Transverse colon (tissue), 4 donors: ENCODE data around the gene GPR55. TPM values are rescaled to one million over a fixed set of nuclear protein-coding genes. Genes with fewer than 3 reads are reported as not detected.

Experiments used
- DNase-seq: peaks from one replicate; pipeline ENCODE4 v3.0.0-alpha.2; 2019
- H3K27ac ChIP-seq, 4 donors: fragments of 200-600 bp; sonication (generic); 2 replicates each; pipeline ENCODE4 v1.5.1; 2016 to 2018; ENCODE audit warnings: inconsistent platforms in 4 of 4
- H3K27me3 ChIP-seq: fragments of 200-600 bp; sonication (generic); 2 replicates; pipeline ENCODE4 v1.5.1; 2017; ENCODE audit warnings: inconsistent platforms
- H3K36me3 ChIP-seq, 4 donors: fragments of 200-600 bp; sonication (generic); 2 replicates each; pipeline ENCODE4 v1.5.1; 2017 to 2019; ENCODE audit warnings: inconsistent platforms in 4 of 4
- H3K4me1 ChIP-seq, 4 donors: fragments of 200-600 bp; sonication (generic); 2 replicates each; pipeline ENCODE4 v1.5.1; 2017 to 2020; ENCODE audit warnings: inconsistent platforms in 4 of 4
- H3K4me3 ChIP-seq, 4 donors: fragments of 200-600 bp; sonication (generic); 1 replicate in 1 of 4; 2 replicates in 3 of 4; pipeline versions ENCODE4 v1.5.1 to v1.6.1; 2017 to 2019; ENCODE audit warnings: inconsistent platforms in 4 of 4
- H3K9me3 ChIP-seq, 2 donors: fragments of 200-600 bp; sonication (generic); 2 replicates each; pipeline ENCODE4 v1.5.1; 2017 to 2019; ENCODE audit warnings: inconsistent platforms in 2 of 2
- EP300 ChIP-seq: sonication (generic); formaldehyde crosslinking; IDR thresholded peaks from one replicate; pipeline ENCODE4 v1.6.1; 2017; ENCODE audit warnings: antibody characterized with exemption, low read depth
- POLR2A ChIP-seq: fragments of 450-650 bp; IDR thresholded peaks from one replicate; pipeline ENCODE4 v1.6.1; 2016; ENCODE audit warnings: antibody characterized with exemption, mild to moderate bottlenecking, moderate library complexity
- POLR2AphosphoS5 ChIP-seq, 3 donors: sonication (generic); formaldehyde crosslinking; IDR thresholded peaks; one replicate each; pipeline ENCODE4 v1.6.1; 2016; ENCODE audit warnings: antibody characterized with exemption in 3 of 3
- WGBS, 2 donors: methylation state at CpG; one replicate each; pipeline ENCODE4 v1.1.5; 2018; ENCODE audit warnings: low coverage in 1 of 2; 5-methylcytosine and 5-hydroxymethylcytosine counted together
- in situ Hi-C, 4 donors: fragments of 200-750 bp; cut with MboI; loops; one replicate each; pipeline versions ENCODE4 v1.15.0 to v1.15.1; 2017; ENCODE audit warnings: low sequenced_read_pairs in 3 of 4, low pct_ligation_motif_present in 1 of 4, low pct_unique_long_range_greater_than_20kb in 1 of 4
- intact Hi-C: fragments of 100-400 bp; cut with DNase I; formaldehyde crosslinking; loops from one replicate; pipeline ENCODE4 v1.15.1; 2023; ENCODE audit warnings: low total_unique reads
- total RNA-seq, 4 donors: library from RNA; depleted of rRNA; stranded (reverse); fragments of >200 nt; gene quantifications; one replicate each; pipeline ENCODE4 v1.1.0, GENCODE V29; 2016
- TF ChIP-seq, protein P1 (sequence below), 5 experiments: fragments of 200-600 bp in 3 of 5; fragments of 450-650 bp in 2 of 5; sonication (generic) in 3 of 5; IDR thresholded peaks; 1 replicate in 2 of 5; 2 replicates in 3 of 5; pipeline ENCODE4 v1.5.1; 2016 to 2017; ENCODE audit warnings: antibody characterized with exemption in 5 of 5, inconsistent platforms in 3 of 5, mild to moderate bottlenecking in 2 of 5, moderate library complexity in 1 of 5

Gene GPR55
- total RNA-seq, 4 donors from 2014 or later, result 0.40 to 16.1 (median 2.0) TPM

DNA sequence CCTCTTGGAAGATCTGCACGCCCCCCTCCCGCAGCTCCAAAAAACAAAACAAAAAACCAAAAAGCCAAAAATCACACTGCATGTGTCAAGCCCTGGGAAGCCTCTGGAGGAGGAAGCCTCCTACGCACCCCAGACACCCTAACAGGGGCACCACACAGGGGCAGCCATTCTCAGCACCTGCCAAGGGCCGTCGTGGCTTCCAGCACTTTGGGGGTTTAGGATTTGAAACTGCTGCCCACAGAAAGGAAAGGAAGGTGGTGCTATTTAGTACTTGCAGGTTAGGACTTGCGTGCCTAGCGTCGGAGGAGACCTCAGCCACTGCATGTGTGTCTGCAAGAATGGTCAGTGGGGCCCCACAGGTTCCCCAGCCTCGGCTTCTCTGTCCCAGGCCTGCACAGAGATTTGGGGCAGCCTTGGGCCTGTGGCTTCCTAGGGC lies 419 bp upstream of the GPR55 start:
- Histone ChIP-seq H3K4me1 (no peaks in the 10 kb centered on the region), H3K27ac (peak overlapping the region in 1 of 4 donors; percentile 21), H3K27me3 (no peaks in the 10 kb centered on the region), H3K36me3 (no peaks in the 10 kb centered on the region), H3K4me3 (no peak overlapping the region), H3K9me3 (no peaks in the 10 kb centered on the region)
- TF ChIP-seq EP300 (no peak), POLR2AphosphoS5 (IDR thresholded peaks at IDR 0.05) (no peak), POLR2A (no peak)
- TF ChIP-seq, protein P1, sequence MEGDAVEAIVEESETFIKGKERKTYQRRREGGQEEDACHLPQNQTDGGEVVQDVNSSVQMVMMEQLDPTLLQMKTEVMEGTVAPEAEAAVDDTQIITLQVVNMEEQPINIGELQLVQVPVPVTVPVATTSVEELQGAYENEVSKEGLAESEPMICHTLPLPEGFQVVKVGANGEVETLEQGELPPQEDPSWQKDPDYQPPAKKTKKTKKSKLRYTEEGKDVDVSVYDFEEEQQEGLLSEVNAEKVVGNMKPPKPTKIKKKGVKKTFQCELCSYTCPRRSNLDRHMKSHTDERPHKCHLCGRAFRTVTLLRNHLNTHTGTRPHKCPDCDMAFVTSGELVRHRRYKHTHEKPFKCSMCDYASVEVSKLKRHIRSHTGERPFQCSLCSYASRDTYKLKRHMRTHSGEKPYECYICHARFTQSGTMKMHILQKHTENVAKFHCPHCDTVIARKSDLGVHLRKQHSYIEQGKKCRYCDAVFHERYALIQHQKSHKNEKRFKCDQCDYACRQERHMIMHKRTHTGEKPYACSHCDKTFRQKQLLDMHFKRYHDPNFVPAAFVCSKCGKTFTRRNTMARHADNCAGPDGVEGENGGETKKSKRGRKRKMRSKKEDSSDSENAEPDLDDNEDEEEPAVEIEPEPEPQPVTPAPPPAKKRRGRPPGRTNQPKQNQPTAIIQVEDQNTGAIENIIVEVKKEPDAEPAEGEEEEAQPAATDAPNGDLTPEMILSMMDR (IDR thresholded peaks at IDR 0.05), result no peak
- intact Hi-C loops, result no loop called here
- in situ Hi-C loops, result no loop called here
- peak; percentile 6 for DNase-seq
- 53 to 73% methylated on average over 7 to 9 of the region's 9 CpGs for WGBS, 2 donors

DNA sequence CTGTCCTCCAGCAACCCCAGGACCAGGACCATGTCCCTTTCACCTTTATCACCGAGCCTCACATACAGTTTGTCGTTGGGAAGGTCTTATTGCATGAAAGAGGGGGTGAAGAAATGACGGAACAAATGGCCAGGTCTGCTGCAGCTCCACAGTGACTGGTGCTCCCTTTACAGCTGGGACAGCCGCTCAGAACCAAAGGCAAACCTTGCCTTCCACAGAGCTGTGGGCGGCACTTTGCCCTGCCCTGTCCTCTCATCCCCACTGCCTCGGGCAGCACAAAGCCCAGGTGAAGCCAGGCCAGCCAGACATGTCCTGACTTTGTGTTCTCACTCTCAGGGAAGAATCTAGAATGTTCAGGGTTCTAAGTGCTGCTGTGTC lies 961 bp downstream of the GPR55 start:
- WGBS, 2 donors, result 56% methylated on average over 6 of the region's 6 CpGs; no CpG with 5 or more reads in 1 of the 2 donors
- no peaks in the 10 kb centered on the region for H3K9me3 ChIP-seq
- no peak overlapping the region for H3K4me3 ChIP-seq
- no peaks in the 10 kb centered on the region for H3K4me1 ChIP-seq
- no peaks in the 10 kb centered on the region for H3K36me3 ChIP-seq
- in situ Hi-C loops (no loop called here), intact Hi-C loops (no loop called here)
- peaks cover 4% of the 10 kb centered on the region for H3K27me3 ChIP-seq
- TF ChIP-seq POLR2AphosphoS5 (IDR thresholded peaks at IDR 0.05) (no peak), EP300 (no peak), POLR2A (no peak)
- TF ChIP-seq, protein P1 (IDR thresholded peaks at IDR 0.05), result no peak
- DNase-seq, result peak; percentile 3
- no peak overlapping the region for H3K27ac ChIP-seq

DNA sequence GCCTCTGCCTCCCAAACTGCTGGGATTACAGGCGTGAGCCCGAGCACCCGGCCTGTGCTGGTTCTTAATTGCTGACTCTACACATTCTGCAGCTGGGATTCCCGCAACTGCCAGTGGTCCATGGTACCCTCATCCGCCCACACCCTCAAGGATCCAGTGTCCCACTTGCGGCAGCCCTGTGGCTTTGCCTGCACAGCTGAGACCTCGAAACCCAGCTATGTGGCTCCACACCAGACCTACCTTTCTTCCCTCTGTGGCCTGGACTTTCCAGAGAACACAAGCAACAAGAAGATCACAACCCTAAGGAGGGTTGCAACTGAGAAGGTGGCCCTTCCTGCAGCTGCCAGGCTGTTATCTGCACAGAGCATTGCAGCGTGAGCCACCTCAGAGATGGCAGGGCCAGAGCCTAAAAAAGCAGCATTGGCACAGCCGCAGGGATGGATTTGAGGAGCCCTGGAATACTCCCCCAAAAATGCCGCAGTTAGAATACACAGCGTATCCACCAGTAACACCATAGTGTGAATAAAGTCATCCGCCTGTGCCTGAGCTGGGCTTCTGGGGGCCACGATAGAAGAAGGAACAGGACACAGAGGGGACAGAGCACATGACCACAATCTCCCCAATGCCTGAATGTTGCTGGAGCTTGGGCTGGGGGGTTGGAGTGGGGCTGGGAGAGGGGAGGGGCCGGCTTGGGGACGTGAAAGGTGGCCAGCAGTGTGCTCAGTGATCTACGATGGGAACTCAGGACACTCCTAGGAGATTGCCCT lies 1.9 kb downstream of the GPR55 start:
- TF ChIP-seq, protein P1 (IDR thresholded peaks at IDR 0.05), result no peak
- TF ChIP-seq POLR2AphosphoS5 (IDR thresholded peaks at IDR 0.05) (no peak), POLR2A (no peak), EP300 (no peak)
- H3K4me3 ChIP-seq, result no peak overlapping the region
- H3K9me3 ChIP-seq, result no peaks in the 10 kb centered on the region
- DNase-seq, result peak; percentile 5
- in situ Hi-C loops, result no loop called here
- intact Hi-C loops, result no loop called here
- peaks cover 6% of the 10 kb centered on the region for H3K27me3 ChIP-seq
- H3K36me3 ChIP-seq, result no peaks in the 10 kb centered on the region
- no peaks in the 10 kb centered on the region for H3K4me1 ChIP-seq
- H3K27ac ChIP-seq, result no peak overlapping the region
- 87 to 100% methylated on average over 5 to 16 of the region's 16 CpGs for WGBS, 2 donors

DNA sequence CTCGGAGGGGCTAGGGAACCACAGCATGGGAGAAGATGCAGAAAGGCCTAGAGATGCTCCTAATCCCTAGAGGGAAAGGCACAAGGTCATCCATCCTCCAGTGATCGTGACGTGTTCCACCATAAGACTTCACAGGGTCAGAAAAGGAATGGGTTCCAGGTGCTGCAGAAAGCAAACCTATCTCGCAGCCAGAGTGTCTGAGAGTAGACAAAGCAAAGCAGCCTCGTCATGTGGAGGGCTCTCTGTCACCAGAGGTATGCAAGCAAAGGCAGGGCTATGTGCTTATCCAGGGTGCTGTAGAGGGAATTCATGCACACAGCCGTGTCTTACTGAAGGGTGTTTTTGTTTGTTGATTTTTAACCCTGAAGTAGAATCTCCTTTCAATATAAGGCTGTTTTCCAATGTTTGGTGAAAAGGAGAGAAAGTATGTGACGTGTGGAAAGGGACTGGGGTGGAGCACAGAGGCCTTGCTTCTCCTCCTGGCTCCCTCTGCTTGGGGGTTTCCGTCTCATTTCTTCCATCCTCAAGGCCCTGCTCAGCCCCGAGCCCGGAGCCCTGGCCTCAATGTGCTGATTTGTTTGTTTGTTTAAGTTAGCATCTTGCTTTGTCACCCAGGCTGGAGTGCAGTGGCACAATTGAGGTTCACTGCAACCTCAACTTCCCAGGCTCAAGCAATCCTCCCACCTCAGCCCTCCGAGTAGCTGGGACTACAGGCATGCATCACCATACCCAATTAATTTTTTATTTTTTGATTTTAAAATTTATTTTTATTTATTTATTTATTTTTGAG lies 3.0 kb downstream of the GPR55 start:
- intact Hi-C loops (no loop called here), in situ Hi-C loops (no loop called here)
- no peaks in the 10 kb centered on the region for H3K4me1 ChIP-seq
- no peak overlapping the region for H3K4me3 ChIP-seq
- no peaks in the 10 kb centered on the region for H3K36me3 ChIP-seq
- H3K9me3 ChIP-seq, result no peaks in the 10 kb centered on the region
- H3K27me3 ChIP-seq, result peaks cover 13% of the 10 kb centered on the region
- no peak overlapping the region for H3K27ac ChIP-seq
- WGBS, 2 donors, result 70 to 77% methylated on average over 4 to 11 of the region's 11 CpGs
- no peak for TF ChIP-seq POLR2A
- peak; percentile 4 for DNase-seq
